Erythroblast (primary cell): ENCODE measurements around the gene CCDC188.

Source experiments
- DNase-seq, 2 experiments: peaks; one replicate each; lab custom pipeline; 2025; lab: John Stamatoyannopoulos, UW
- GATA1 ChIP-seq: IDR thresholded peaks from 2 replicates; pipeline ENCODE4 v1.6.1; 2011; ENCODE audit warnings: low read depth, mild to moderate bottlenecking, control low read depth, low read length, moderate library complexity
- POLR2A ChIP-seq: IDR thresholded peaks from 2 replicates; pipeline ENCODE4 v1.6.1; 2011; ENCODE audit warnings: mild to moderate bottlenecking, low read length

CCDC188 gene

DNA sequence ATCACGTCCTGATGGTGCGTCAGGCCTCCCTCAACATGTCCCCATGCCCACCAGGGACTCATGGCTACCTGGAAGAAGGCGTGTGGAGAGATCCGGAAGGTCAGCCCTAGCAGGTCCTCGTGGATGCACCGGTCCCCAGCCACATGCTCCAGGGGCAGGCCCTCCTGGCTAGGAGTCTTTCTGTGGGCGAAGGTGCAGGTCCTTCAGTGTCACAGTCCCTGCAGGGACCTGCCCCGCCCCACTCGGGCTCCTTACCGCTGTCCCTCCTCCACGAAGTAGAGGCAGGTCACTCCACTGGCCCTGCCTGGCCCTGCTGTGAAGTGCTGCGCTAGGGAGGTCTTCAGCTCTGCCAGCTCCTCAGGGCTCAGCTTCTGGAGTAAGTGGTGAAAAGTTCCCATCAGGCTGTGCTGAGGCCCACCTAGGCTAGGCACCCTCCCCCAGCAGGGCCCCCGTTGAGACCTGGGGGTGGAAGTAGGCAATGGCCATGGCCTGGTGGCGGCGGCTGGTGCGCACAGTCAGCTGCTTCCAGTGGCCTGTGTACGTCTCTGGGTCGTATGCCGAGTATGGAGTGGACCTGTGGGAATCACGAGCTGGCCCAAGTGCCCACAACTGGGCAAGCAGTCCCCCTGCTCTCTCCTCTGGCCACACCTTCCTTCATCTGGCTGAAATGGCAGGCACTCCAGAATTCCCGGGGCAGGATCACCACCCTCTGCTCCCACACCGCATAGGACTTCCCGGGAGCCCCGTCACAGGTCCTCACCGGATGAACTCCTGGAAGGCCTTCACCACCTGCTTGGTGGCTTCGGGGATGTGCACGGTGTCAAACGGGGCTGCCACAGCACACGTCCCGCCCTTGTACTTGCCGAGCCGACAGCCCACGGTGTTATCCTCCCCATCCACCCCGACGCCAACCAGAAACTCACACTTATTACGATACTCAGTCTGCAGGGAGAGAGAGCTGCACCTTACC lies 36.1 kb downstream of the CCDC188 start:
- DNase-seq = peak in 1 of 2 experiments; percentile 33
- no peak for TF ChIP-seq POLR2A
- no peak for TF ChIP-seq GATA1

DNA sequence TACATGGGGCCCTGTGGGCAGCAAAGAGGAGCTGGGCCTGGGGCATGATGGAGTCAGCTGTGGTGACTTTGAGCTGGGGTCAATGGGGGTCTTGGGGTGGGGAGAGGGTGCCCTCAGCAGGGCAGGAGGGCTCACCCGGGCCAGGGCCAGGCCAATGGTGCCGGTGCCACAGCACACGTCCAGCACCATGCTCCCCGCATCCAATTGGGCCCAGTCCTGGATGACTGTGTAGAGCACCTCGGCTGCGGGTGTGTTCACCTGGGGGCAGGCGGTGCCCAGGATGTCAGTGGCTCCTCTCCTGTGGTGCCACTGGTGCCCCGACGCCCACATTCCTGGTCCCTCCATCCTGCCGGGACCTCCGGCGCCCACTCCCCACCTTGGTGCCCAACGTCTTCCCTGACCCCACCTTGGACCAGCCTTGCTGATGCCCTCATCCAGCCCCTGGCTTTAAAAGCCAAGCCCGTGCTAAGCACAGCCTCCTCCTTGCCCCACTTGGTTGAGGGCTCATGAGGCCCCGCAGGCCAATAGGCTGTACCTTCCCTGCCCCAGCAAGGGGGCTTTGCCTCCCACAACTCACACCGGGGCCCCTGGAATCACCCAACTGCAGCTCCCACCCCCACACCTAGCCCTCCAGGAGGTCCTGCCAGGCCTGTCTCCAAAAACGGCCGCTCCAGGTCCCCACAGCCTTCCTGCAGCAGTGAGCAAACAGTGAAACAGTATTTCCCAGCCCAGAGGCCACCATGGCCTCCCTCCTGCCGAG lies 37.1 kb downstream of the CCDC188 start:
- no peak for TF ChIP-seq GATA1
- no peak for TF ChIP-seq POLR2A
- no peak for DNase-seq

- TF ChIP-seq POLR2A (no peak), GATA1 (no peak)
- no peak for DNase-seq
These were observed 38.0 kb downstream of the CCDC188 start for GRCh38 chr22:20112623-20113511.

GRCh38 chr22:20111689-20112622 lies 38.9 kb downstream of the CCDC188 start:
- TF ChIP-seq POLR2A (no peak), GATA1 (no peak)
- DNase-seq = no peak

DNA sequence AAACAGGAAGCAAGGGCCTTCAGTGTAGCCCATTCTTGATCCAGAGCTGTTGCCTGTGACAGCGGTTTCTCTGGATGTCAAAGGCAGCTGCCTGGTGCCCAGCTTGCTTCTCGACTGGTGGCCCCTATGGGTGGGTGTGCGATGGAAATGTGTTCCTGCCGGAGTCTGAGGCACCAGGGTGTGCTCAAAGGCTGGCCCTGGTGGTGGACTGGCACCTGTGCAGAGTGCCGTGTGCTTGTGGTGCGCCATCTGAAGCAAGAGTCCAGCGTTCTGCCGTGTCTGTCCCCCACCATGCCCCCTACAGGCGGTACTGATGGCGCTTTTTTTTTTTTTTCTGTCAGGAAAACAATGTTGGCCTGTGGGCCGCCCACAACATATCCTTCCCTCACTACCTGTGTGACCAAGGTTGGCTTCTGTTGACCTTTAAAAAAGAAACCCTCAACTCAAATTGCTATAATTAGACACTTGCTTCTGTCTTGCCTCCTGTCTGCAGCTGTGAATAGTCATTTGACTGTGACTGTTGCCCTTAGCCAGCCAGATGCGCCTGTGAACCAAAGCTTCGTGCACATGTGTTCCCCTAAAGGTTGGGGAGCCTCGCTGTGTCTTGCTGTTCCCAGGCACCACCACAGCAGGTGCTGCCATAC lies 39.7 kb downstream of the CCDC188 start:
- TF ChIP-seq POLR2A (no peak), GATA1 (no peak)
- DNase-seq = peak; percentile 48 to 67

GRCh38 chr22:20110359-20110985 lies 40.4 kb downstream of the CCDC188 start:
- DNase-seq = no peak
- TF ChIP-seq POLR2A = peak; percentile 31
- no peak for TF ChIP-seq GATA1

- TF ChIP-seq POLR2A (peak; percentile 2), GATA1 (no peak)
These were observed 41.2 kb downstream of the CCDC188 start for GRCh38 chr22:20109411-20110358.

GRCh38 chr22:20108757-20109230 lies 42.1 kb downstream of the CCDC188 start:
- no peak for TF ChIP-seq POLR2A
- no peak for TF ChIP-seq GATA1

More at GRCh38 chr22:20109411-20110358, 41.2 kb downstream of the CCDC188 start:
- DNase-seq = no peak

DNA sequence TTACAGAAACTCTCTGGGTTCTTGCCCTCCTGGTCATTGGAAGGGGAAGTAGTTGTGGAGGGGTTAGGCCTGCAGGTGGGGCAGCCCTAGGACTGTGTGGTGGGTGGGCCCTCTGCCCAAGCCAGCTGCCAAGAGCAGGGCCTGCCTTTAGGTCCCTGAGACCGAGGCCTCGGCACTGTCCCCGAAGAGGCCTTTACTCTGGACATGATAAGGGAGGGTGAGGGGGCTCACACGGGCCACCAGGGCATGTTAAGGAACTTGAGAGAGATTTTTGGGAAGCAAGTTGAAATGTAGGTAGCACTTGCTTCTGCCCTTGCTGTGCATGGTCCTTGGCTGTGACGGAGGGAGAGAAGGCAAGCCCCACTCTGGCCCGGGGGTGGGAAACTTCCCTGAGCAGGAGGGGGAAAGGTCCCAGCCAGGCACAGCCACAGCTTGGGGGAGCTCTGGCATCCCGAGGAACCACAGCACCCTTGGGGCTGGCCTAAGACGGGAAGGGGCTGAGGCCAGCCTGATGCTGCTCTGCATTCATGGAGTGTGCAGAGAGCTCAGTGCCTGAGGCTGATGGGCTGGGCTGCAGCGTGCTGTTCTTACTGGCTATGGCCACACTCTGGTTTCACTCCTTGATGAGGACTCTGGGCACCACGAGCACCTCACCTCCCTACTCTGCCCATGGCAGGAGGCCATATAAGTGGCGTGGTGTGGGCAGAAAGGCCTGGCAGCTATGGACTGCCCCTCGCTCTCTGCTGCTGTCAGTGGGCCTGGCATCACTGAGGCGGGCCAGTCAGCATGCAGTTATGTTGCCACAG lies 42.7 kb downstream of the CCDC188 start:
- DNase-seq = no peak
- TF ChIP-seq POLR2A (no peak), GATA1 (no peak)

More at GRCh38 chr22:20108757-20109230, 42.1 kb downstream of the CCDC188 start:
- no peak for DNase-seq

DNA sequence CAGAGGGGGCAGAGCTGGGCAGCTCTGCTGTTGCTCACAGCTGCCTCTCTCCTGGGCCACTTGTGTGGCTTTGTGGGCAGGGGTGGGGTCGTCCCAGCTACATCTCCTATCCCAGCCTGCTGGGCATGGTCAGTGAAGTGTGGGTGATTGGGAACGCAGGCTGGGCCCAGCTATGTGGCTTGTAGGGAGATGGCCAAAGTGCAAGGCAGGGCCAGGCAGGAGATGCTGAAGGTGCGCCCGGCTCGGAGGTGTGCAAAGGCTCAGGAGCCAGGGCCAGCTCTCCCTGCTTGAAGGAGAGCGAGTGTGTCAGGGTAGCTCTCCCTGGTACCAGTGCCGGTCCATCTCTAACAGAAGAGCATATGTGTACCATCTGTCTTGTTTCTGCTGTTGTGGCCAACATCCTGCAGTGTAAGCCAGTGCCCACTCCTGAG lies 43.4 kb downstream of the CCDC188 start:
- DNase-seq = no peak
- no peak for TF ChIP-seq POLR2A
- no peak for TF ChIP-seq GATA1
